ENCODE results near the gene TMEM141. TPM values are rescaled to one million over a fixed set of nuclear protein-coding genes. Genes with fewer than 3 reads are reported as not detected.

TMEM141 gene
- polyA plus RNA-seq (30.1 and 33.1 TPM in 2 replicates), polyA minus RNA-seq (14.5 and 20.0 TPM in 2 replicates)

- Histone ChIP-seq H3K9me2 (ENCODE audit: insufficient read depth, low read length) (no peaks in the 10 kb centered on the region), H3K27ac (ENCODE audit: low read length) (peak within 1 kb of the TSS; percentile 66), H3K4me2 (ENCODE audit: low read length) (peak within 1 kb of the TSS; percentile 52), H3K36me3 (ENCODE audit: insufficient read depth, low read length) (no peaks in the 10 kb centered on the region), H3K4me3 (ENCODE audit: low read length) (peak within 1 kb of the TSS; percentile 85), H3K27me3 (ENCODE audit: insufficient read depth, low read depth, low read length) (no peaks in the 10 kb centered on the region), H3K9ac (ENCODE audit: low read length) (peak within 1 kb of the TSS; percentile 74), H3K9me3 (ENCODE audit: low read length) (no peaks in the 10 kb centered on the region), H2AFZ (ENCODE audit: low read depth, low read length) (peak within 1 kb of the TSS; percentile 85), H3K79me2 (replicated peaks; ENCODE audit: insufficient read depth, low read length) (no peaks in the 10 kb centered on the region), H3F3A (ENCODE audit: insufficient read depth, low read length, poor library complexity, severe bottlenecking) (peaks cover 3% of the 10 kb centered on the region), H4K20me1 (ENCODE audit: insufficient read depth) (no peaks in the 10 kb centered on the region)
- TF ChIP-seq, protein P1, sequence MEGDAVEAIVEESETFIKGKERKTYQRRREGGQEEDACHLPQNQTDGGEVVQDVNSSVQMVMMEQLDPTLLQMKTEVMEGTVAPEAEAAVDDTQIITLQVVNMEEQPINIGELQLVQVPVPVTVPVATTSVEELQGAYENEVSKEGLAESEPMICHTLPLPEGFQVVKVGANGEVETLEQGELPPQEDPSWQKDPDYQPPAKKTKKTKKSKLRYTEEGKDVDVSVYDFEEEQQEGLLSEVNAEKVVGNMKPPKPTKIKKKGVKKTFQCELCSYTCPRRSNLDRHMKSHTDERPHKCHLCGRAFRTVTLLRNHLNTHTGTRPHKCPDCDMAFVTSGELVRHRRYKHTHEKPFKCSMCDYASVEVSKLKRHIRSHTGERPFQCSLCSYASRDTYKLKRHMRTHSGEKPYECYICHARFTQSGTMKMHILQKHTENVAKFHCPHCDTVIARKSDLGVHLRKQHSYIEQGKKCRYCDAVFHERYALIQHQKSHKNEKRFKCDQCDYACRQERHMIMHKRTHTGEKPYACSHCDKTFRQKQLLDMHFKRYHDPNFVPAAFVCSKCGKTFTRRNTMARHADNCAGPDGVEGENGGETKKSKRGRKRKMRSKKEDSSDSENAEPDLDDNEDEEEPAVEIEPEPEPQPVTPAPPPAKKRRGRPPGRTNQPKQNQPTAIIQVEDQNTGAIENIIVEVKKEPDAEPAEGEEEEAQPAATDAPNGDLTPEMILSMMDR (IDR thresholded peaks at IDR 0.05; ENCODE audit: poor library complexity, severe bottlenecking) = no peak
- TF ChIP-seq RAD21 (conservative IDR thresholded peaks at IDR 0.05) (no peak), MXI1 (conservative IDR thresholded peaks at IDR 0.05; ENCODE audit: poor library complexity, severe bottlenecking) (peak; percentile 22), EP300 (conservative IDR thresholded peaks at IDR 0.05; ENCODE audit: poor library complexity, severe bottlenecking) (no peak), POLR2AphosphoS5 (IDR thresholded peaks at IDR 0.05) (peak; percentile 80), TAF1 (IDR thresholded peaks at IDR 0.05; ENCODE audit: low read depth) (peak; percentile 54), SMC3 (conservative IDR thresholded peaks at IDR 0.05; ENCODE audit: poor library complexity) (no peak), EZH2 (IDR thresholded peaks at IDR 0.05; ENCODE audit: borderline replicate concordance, insufficient read depth, low read length, poor library complexity, severe bottlenecking) (no peak)
- TF ChIP-seq, protein P2, sequence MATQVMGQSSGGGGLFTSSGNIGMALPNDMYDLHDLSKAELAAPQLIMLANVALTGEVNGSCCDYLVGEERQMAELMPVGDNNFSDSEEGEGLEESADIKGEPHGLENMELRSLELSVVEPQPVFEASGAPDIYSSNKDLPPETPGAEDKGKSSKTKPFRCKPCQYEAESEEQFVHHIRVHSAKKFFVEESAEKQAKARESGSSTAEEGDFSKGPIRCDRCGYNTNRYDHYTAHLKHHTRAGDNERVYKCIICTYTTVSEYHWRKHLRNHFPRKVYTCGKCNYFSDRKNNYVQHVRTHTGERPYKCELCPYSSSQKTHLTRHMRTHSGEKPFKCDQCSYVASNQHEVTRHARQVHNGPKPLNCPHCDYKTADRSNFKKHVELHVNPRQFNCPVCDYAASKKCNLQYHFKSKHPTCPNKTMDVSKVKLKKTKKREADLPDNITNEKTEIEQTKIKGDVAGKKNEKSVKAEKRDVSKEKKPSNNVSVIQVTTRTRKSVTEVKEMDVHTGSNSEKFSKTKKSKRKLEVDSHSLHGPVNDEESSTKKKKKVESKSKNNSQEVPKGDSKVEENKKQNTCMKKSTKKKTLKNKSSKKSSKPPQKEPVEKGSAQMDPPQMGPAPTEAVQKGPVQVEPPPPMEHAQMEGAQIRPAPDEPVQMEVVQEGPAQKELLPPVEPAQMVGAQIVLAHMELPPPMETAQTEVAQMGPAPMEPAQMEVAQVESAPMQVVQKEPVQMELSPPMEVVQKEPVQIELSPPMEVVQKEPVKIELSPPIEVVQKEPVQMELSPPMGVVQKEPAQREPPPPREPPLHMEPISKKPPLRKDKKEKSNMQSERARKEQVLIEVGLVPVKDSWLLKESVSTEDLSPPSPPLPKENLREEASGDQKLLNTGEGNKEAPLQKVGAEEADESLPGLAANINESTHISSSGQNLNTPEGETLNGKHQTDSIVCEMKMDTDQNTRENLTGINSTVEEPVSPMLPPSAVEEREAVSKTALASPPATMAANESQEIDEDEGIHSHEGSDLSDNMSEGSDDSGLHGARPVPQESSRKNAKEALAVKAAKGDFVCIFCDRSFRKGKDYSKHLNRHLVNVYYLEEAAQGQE (IDR thresholded peaks at IDR 0.05; ENCODE audit: borderline replicate concordance) = no peak
These were observed at the start of gene TMEM141 for GRCh38 chr9:136790640-136791515. TSS of gene TMEM141 (plus strand) at chr9:136791344. CDS start at chr9:136791371, 27 bp downstream.

DNA sequence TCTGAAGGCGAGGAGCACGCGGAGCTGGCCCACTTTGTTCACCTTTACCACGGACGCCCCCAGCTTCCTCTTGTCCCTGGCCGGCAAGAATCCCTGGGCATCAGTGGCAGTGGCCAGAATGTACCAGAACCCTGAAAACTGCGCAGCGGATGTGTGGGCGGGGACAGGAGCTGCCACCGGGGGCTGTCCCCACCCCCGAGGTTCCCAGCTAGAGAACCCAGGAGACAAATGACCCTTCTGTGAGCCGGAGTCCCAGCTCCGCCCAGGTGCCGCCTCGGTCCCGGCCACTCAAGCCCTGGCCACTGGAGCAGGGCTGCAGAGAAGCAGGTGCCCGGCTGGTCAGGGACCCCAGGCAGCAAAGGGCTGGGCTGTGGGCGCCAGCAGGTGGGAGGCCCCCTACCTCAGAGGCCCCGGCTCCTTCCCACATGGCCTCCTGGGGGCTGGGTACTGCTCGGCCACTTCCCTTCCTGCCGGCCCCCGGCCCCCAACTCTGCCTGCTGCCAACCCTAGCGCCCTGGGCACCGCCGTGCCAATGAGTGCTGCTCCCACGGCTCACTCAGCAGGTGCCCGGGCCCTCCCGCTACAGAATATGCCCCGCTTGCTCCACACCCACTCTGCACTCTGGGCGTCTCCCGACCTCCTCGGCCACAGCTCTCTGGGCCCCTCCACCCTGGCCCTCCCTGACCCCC is 49.1 kb upstream of the TMEM141 start:
- no peaks in the 10 kb centered on the region for H4K20me1 ChIP-seq (ENCODE audit: insufficient read depth)
- H3K36me3 ChIP-seq (ENCODE audit: insufficient read depth, low read length) = no peaks in the 10 kb centered on the region
- TF ChIP-seq EP300 (conservative IDR thresholded peaks at IDR 0.05; ENCODE audit: poor library complexity, severe bottlenecking) (no peak), RAD21 (conservative IDR thresholded peaks at IDR 0.05) (no peak), SMC3 (conservative IDR thresholded peaks at IDR 0.05; ENCODE audit: poor library complexity) (no peak), TAF1 (IDR thresholded peaks at IDR 0.05; ENCODE audit: low read depth) (no peak), EZH2 (IDR thresholded peaks at IDR 0.05; ENCODE audit: borderline replicate concordance, insufficient read depth, low read length, poor library complexity, severe bottlenecking) (no peak), POLR2AphosphoS5 (IDR thresholded peaks at IDR 0.05) (no peak), MXI1 (conservative IDR thresholded peaks at IDR 0.05; ENCODE audit: poor library complexity, severe bottlenecking) (no peak)
- TF ChIP-seq, protein P2 (IDR thresholded peaks at IDR 0.05; ENCODE audit: borderline replicate concordance) = no peak
- TF ChIP-seq, protein P1 (IDR thresholded peaks at IDR 0.05; ENCODE audit: poor library complexity, severe bottlenecking) = no peak
- H3K4me3 ChIP-seq (ENCODE audit: low read length) = no peak overlapping the region
- H3K4me2 ChIP-seq (ENCODE audit: low read length) = no peak overlapping the region
- no peak overlapping the region for H3K9ac ChIP-seq (ENCODE audit: low read length)
- H3K79me2 ChIP-seq (replicated peaks; ENCODE audit: insufficient read depth, low read length) = no peaks in the 10 kb centered on the region
- H3K9me3 ChIP-seq (ENCODE audit: low read length) = no peaks in the 10 kb centered on the region
- no peak overlapping the region for H3K27ac ChIP-seq (ENCODE audit: low read length)
- no peaks in the 10 kb centered on the region for H3K27me3 ChIP-seq (ENCODE audit: insufficient read depth, low read depth, low read length)
- no peaks in the 10 kb centered on the region for H3K9me2 ChIP-seq (ENCODE audit: insufficient read depth, low read length)
- no peak overlapping the region for H2AFZ ChIP-seq (ENCODE audit: low read depth, low read length)
- no peaks in the 10 kb centered on the region for H3F3A ChIP-seq (ENCODE audit: insufficient read depth, low read length, poor library complexity, severe bottlenecking)
